ENCODE data around the gene TMEM181. TPM values are rescaled to one million over a fixed set of nuclear protein-coding genes. Genes with fewer than 3 reads are reported as not detected.

The TMEM181 gene
- total RNA-seq, 1 donor from 2014 or later, result 27.3 TPM

DNA sequence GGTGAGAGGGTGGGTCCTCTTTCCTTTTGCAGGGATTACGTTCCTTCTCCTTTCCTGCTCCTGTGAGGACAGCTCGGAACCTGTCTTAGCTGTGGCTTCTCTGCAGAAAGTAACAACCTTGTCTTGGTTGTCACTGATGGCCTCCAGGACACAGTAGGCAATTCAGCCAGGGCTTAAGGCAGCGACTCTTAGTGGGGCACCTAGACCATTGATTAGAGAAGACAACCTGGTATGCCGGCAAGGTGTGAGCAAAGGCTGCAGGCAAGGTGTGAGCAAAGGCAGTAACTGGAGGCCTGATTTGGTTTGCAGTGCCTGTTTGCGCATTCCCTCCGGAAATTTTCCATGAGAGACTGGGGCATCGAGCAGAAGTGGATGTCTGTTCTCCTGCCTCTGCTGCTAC is 47.0 kb downstream of the TMEM181 start:
- Histone ChIP-seq H2AFZ (replicated peaks) (no peak overlapping the region), H3K4me2 (no peak overlapping the region), H3K79me2 (ENCODE audit: low read depth) (no peaks in the 10 kb centered on the region), H3K36me3 (no peaks in the 10 kb centered on the region), H3K4me3 (no peak overlapping the region), H3F3A (ENCODE audit: low read depth) (peaks cover 6% of the 10 kb centered on the region), H3K9ac (no peak overlapping the region), H4K20me1 (ENCODE audit: low read depth) (no peaks in the 10 kb centered on the region), H3K27me3 (no peaks in the 10 kb centered on the region), H3K27ac (no peak overlapping the region), H3K9me3 (ENCODE audit: low read depth) (no peaks in the 10 kb centered on the region), H3K4me1 (peaks cover 9% of the 10 kb centered on the region)
- Mint-ChIP-seq H3K4me1 (no peaks in the 10 kb centered on the region), H3K27ac (no peak overlapping the region), H3K27me3 (ENCODE audit: insufficient read depth, low read depth) (peaks cover 4% of the 10 kb centered on the region), H3K36me3 (peaks cover 7% of the 10 kb centered on the region), H3K4me3 (no peak overlapping the region), H3K9me3 (no peaks in the 10 kb centered on the region)
- DNase-seq (ENCODE audit: low spot score), result no peak
- TF ChIP-seq, protein P1, sequence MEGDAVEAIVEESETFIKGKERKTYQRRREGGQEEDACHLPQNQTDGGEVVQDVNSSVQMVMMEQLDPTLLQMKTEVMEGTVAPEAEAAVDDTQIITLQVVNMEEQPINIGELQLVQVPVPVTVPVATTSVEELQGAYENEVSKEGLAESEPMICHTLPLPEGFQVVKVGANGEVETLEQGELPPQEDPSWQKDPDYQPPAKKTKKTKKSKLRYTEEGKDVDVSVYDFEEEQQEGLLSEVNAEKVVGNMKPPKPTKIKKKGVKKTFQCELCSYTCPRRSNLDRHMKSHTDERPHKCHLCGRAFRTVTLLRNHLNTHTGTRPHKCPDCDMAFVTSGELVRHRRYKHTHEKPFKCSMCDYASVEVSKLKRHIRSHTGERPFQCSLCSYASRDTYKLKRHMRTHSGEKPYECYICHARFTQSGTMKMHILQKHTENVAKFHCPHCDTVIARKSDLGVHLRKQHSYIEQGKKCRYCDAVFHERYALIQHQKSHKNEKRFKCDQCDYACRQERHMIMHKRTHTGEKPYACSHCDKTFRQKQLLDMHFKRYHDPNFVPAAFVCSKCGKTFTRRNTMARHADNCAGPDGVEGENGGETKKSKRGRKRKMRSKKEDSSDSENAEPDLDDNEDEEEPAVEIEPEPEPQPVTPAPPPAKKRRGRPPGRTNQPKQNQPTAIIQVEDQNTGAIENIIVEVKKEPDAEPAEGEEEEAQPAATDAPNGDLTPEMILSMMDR (IDR thresholded peaks at IDR 0.05), result no peak
- no peak for TF ChIP-seq EZH2 (IDR thresholded peaks at IDR 0.05)
- no peak for TF ChIP-seq EZH2phosphoT487 (IDR thresholded peaks at IDR 0.05)

DNA sequence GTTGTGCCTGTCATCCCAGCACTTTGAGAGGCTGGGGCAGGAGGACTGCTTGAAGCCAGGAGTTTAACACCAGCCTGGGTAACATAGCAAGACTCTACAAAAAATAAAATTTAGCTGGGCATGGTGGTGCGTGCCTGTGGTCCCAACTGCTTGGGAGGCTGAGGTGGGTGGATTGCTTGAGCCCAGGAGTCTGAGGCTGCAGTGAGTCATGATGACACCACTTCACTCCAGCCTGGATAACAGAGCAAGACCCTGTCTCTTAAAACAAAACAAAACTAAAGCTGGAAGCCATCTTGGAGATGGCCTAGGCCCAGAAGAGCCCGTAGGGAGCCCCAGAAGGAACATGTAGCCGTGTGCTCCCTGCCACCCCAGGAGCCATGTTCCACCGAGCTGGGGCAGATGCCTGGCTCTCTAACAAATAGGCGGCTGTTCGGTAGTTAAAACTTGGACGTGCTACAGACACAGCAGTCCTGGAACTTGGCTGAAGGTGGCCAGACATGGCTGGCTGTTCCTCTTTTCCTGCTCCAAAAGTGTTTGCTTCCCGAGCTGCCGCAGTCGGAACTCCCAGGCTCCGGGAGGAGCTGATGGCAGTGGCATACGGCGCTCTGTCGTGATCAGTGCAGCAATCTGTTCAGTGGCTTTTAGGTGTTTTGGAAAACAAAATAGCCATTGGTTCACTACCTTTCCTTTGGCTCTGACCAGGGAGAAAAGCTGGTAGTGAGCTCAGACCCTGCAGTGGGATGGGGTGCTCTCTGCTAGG is 47.7 kb downstream of the TMEM181 start:
- H3K4me1 Mint-ChIP-seq, result no peaks in the 10 kb centered on the region
- H3K9ac ChIP-seq, result no peak overlapping the region
- H3K27me3 Mint-ChIP-seq (ENCODE audit: insufficient read depth, low read depth), result peaks cover 4% of the 10 kb centered on the region
- H3K4me3 Mint-ChIP-seq, result no peak overlapping the region
- H3K36me3 Mint-ChIP-seq, result peaks cover 6% of the 10 kb centered on the region
- H3K9me3 ChIP-seq (ENCODE audit: low read depth), result no peaks in the 10 kb centered on the region
- no peaks in the 10 kb centered on the region for H3K9me3 Mint-ChIP-seq
- DNase-seq (ENCODE audit: low spot score), result no peak
- H3K4me3 ChIP-seq, result no peak overlapping the region
- H3K27ac ChIP-seq, result no peak overlapping the region
- no peak overlapping the region for H2AFZ ChIP-seq (replicated peaks)
- H4K20me1 ChIP-seq (ENCODE audit: low read depth), result no peaks in the 10 kb centered on the region
- no peaks in the 10 kb centered on the region for H3K36me3 ChIP-seq
- no peak overlapping the region for H3K27ac Mint-ChIP-seq
- H3F3A ChIP-seq (ENCODE audit: low read depth), result peaks cover 6% of the 10 kb centered on the region
- peaks cover 14% of the 10 kb centered on the region for H3K4me1 ChIP-seq
- no peak overlapping the region for H3K4me2 ChIP-seq
- no peaks in the 10 kb centered on the region for H3K27me3 ChIP-seq
- no peaks in the 10 kb centered on the region for H3K79me2 ChIP-seq (ENCODE audit: low read depth)
- TF ChIP-seq, protein P1 (IDR thresholded peaks at IDR 0.05), result no peak
- TF ChIP-seq EZH2 (IDR thresholded peaks at IDR 0.05), result no peak
- TF ChIP-seq EZH2phosphoT487 (IDR thresholded peaks at IDR 0.05), result no peak

DNA sequence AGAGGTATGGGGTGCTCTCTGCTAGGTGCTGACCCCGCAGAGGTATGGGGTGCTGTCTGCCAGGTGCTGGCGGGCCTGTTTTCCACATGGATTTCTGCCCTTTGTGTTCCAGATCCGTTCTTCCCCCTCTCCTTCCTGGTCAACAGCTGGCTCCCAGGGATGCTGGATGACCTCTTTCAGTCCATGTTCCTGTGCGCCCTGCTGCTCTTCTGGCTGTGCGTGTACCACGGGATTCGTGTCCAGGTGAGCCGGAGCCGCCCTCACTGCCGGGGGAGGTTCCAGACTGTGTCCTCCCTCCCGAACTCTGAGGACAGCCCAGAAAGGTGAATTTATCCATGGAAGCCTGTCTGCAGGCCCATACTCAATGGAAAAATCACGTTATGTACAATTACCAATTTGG is 48.3 kb downstream of the TMEM181 start:
- no peaks in the 10 kb centered on the region for H3K36me3 ChIP-seq
- Mint-ChIP-seq H3K9me3 (no peaks in the 10 kb centered on the region), H3K4me1 (no peaks in the 10 kb centered on the region), H3K27me3 (ENCODE audit: insufficient read depth, low read depth) (peaks cover 4% of the 10 kb centered on the region), H3K27ac (no peak overlapping the region), H3K4me3 (no peak overlapping the region), H3K36me3 (peaks cover 6% of the 10 kb centered on the region)
- TF ChIP-seq EZH2phosphoT487 (IDR thresholded peaks at IDR 0.05), result no peak
- TF ChIP-seq, protein P1 (IDR thresholded peaks at IDR 0.05), result no peak
- no peak for TF ChIP-seq EZH2 (IDR thresholded peaks at IDR 0.05)
- no peaks in the 10 kb centered on the region for H3K27me3 ChIP-seq
- H3K9me3 ChIP-seq (ENCODE audit: low read depth), result no peaks in the 10 kb centered on the region
- no peak for DNase-seq (ENCODE audit: low spot score)
- H3K9ac ChIP-seq, result no peak overlapping the region
- H3K4me2 ChIP-seq, result no peak overlapping the region
- no peaks in the 10 kb centered on the region for H3K79me2 ChIP-seq (ENCODE audit: low read depth)
- no peak overlapping the region for H2AFZ ChIP-seq (replicated peaks)
- no peak overlapping the region for H3K4me3 ChIP-seq
- H3K4me1 ChIP-seq, result peaks cover 14% of the 10 kb centered on the region
- no peaks in the 10 kb centered on the region for H4K20me1 ChIP-seq (ENCODE audit: low read depth)
- H3F3A ChIP-seq (ENCODE audit: low read depth), result peaks cover 6% of the 10 kb centered on the region
- H3K27ac ChIP-seq, result no peak overlapping the region
